Measurements from ENCODE around the gene KCTD21.

Gene KCTD21

GRCh38 chr11:78138694-78139421 is 49.6 kb downstream of the KCTD21 start:
- DNase-seq, result peak; percentile 79

DNA sequence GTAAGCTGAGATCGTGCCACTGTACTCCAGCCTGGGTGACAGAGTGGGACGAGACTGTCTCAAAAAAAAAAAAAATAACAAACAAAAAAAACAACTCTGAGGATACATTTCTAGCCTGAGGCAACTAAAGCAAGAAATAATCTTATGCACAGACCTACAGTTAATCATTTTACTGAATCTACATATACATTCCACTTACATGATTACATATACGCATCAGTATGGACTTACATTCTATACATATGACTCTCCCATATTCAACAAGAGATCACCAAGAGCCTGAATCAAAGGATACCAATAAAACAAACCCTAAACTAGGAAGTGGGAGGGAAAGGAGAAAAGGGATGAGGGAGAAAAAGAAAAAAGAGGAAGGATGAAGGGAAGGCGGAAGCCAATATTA is 50.1 kb downstream of the KCTD21 start:
- no peak for DNase-seq

GRCh38 chr11:78132475-78132874 is 56.0 kb downstream of the KCTD21 start:
- DNase-seq, result no peak

- DNase-seq, result no peak
These were observed 56.5 kb downstream of the KCTD21 start for GRCh38 chr11:78131956-78132355.

- DNase-seq, result no peak
These were observed 61.0 kb downstream of the KCTD21 start for GRCh38 chr11:78127403-78127802.
